Epithelial cell of proximal tubule (primary cell): ENCODE measurements around the gene PANX2. TPM values are rescaled to one million over a fixed set of nuclear protein-coding genes. Genes with fewer than 3 reads are reported as not detected.

Source experiments
- DNase-seq: peaks from one replicate; pipeline ENCODE4 v3.0.0-alpha.2; 2011; ENCODE audit warnings: low read depth
- H3K4me3 ChIP-seq: 2 replicates; pipeline ENCODE4 v1.5.1; 2011; ENCODE audit warnings: low read depth, mild to moderate bottlenecking, low read length
- total RNA-seq: library from RNA; depleted of rRNA; stranded (reverse); fragments of >200 nt; gene quantifications from 2 replicates; pipeline ENCODE4 v1.2.3, GENCODE V29; 2015
- TF ChIP-seq, protein P1 (sequence below): conservative IDR thresholded peaks from 2 replicates; pipeline ENCODE4 v1.5.1; 2012; ENCODE audit warnings: low read depth, mild to moderate bottlenecking, low read length

Gene PANX2
- total RNA-seq, 1 donor from 2014 or later: 0.12 TPM

GRCh38 chr22:50169181-50169759, 1.3 kb upstream of the PANX2 start:
- no peak for DNase-seq
- TF ChIP-seq, protein P1, sequence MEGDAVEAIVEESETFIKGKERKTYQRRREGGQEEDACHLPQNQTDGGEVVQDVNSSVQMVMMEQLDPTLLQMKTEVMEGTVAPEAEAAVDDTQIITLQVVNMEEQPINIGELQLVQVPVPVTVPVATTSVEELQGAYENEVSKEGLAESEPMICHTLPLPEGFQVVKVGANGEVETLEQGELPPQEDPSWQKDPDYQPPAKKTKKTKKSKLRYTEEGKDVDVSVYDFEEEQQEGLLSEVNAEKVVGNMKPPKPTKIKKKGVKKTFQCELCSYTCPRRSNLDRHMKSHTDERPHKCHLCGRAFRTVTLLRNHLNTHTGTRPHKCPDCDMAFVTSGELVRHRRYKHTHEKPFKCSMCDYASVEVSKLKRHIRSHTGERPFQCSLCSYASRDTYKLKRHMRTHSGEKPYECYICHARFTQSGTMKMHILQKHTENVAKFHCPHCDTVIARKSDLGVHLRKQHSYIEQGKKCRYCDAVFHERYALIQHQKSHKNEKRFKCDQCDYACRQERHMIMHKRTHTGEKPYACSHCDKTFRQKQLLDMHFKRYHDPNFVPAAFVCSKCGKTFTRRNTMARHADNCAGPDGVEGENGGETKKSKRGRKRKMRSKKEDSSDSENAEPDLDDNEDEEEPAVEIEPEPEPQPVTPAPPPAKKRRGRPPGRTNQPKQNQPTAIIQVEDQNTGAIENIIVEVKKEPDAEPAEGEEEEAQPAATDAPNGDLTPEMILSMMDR: no peak
- no peak overlapping the region for H3K4me3 ChIP-seq

DNA sequence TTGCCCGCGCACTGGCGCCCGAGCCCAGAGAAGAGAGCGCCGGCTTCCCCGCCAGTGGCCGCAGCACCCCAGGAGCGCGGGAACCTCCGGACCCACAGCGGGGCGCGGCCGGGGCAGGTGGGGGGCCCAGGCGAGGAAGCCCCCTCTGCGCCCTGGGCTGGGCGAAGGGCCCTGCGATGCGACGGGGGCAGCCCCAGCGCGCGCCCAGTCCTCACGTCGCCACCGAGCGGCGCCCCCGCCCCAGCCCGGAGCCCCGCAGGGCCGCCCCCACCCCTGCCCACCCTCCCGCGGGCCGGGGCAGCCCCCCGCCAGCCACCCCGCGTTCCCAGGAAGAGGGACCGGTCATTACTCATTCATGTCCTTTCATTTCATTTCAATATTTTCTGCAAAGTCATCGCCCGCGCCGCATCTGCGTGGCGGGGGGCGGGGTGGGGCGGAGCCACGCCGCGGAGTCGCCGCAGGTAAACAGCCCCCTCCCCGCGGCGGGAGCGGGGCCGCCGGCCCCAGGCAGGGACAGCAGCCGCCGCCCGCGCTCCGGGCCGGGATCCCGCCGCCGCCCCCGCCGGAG, 673 bp upstream of the PANX2 start:
- DNase-seq: no peak
- TF ChIP-seq, protein P1: no peak
- H3K4me3 ChIP-seq: no peak overlapping the region

DNA sequence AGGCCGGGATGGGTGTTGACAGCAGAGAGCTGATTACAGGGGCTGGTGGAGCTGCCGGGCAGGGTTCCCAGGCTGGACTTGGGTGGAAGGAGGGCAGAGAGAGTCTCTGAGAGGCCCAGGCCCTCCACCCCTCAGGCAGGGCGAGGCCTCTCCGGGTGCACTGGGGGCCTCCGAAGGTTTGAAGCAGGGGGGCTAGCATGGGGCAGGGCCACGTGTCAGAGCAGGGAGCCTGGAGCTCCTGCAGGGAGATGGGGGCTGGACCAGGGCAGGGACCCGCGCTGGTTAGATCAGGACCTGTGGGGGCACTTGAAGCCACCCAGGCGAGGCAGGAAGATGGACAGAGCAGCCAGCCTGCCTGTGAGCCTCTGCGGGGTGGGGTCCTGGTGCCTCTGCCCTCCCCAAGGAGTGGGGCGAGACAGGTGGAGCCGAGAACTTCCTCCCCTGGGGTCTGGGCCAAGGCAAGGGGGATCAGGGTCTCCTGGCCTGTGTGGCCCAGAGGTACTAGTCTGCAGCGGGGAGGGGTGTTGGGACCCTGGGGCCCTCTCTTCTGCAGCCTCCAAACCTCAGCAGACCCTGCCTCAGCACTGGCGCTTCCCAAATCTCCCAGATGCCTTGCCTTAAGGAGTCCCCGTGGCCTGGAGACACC, 911 bp downstream of the PANX2 start:
- H3K4me3 ChIP-seq: no peak overlapping the region
- no peak for DNase-seq
- TF ChIP-seq, protein P1: no peak

DNA sequence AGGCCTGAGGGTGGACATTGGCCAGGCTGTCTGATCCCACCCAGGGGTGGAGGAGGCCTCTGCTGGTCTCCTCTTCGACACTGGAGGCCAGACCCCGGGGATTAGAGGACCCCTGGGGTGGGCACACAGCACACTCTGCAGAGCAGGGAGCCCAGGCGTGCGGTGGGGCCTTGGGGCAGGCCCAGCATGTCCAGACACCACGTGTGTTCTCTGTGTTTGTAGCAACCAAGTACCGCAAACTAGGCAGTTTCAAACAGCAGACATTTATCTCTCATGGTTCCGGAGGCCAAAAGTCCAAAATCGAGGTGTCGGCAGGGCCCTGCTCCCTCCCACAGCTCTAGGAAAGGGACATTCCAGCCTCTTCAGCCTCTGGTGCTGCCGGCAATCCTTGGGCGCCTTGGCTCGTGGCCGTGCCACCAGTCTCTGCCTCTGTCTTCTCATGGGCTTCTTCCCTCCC, 1.5 kb downstream of the PANX2 start:
- TF ChIP-seq, protein P1: no peak
- DNase-seq: no peak
- no peak overlapping the region for H3K4me3 ChIP-seq

GRCh38 chr22:50173311-50173982, 2.9 kb downstream of the PANX2 start:
- DNase-seq: no peak
- H3K4me3 ChIP-seq: no peak overlapping the region
- TF ChIP-seq, protein P1: no peak

DNA sequence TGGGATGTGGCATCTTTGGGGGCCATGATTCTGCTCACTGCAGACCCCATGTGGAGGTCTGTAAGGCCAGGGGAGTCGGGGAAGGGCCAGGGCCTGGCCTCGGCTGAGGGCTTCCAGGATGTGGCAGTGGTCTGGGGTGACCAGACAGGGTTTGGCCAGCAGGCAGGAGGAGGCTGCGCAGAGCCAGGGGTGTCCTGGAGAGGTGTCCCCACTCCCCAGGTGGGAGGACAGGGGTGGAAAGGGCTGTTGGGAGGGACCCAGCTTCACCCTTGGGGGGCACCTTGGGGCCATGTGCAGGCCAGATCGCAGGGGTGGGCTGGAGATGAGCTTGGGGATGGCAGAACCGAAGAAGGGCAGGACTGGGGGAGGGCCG, 3.4 kb downstream of the PANX2 start:
- no peak overlapping the region for H3K4me3 ChIP-seq
- DNase-seq: no peak
- TF ChIP-seq, protein P1: no peak
